Spleen (tissue), 11 donors: ENCODE results near the gene FRMD4B. TPM values are rescaled to one million over a fixed set of nuclear protein-coding genes. Genes with fewer than 3 reads are reported as not detected.

Source experiments
- DNase-seq: peaks from one replicate; pipeline ENCODE4 v3.0.0-alpha.2; 2020
- H3K27ac ChIP-seq, 8 donors: fragments of 200-600 bp; sonication (generic) in 7 of 8; 1 replicate in 4 of 8; 2 replicates in 4 of 8; pipeline versions ENCODE4 v1.5.0 to v1.8.0; 2016 to 2021; ENCODE audit warnings: inconsistent platforms in 4 of 8, mild to moderate bottlenecking in 4 of 8, moderate library complexity in 1 of 8
- H3K27me3 ChIP-seq, 7 donors: fragments of 200-600 bp; sonication (generic) in 6 of 7; replicated peaks in 1 of 7; 1 replicate in 4 of 7; 2 replicates in 3 of 7; pipeline versions ENCODE4 v1.5.0 to v1.8.0; 2016 to 2021; ENCODE audit warnings: inconsistent platforms in 3 of 7, mild to moderate bottlenecking in 1 of 7
- H3K36me3 ChIP-seq, 6 donors: fragments of 200-600 bp; sonication (generic) in 5 of 6; 1 replicate in 4 of 6; 2 replicates in 2 of 6; pipeline versions ENCODE4 v1.5.0 to v1.8.0; 2016 to 2021; ENCODE audit warnings: inconsistent platforms in 2 of 6
- H3K4me1 ChIP-seq, 6 donors: fragments of 200-600 bp; sonication (generic) in 5 of 6; 1 replicate in 3 of 6; 2 replicates in 3 of 6; pipeline versions ENCODE4 v1.5.0 to v1.8.0; 2016 to 2021; ENCODE audit warnings: inconsistent platforms in 3 of 6
- H3K4me3 ChIP-seq, 8 donors: fragments of 200-600 bp; sonication (generic) in 7 of 8; 1 replicate in 4 of 8; 2 replicates in 4 of 8; pipeline versions ENCODE4 v1.5.0 to v1.8.0; 2016 to 2021; ENCODE audit warnings: inconsistent platforms in 4 of 8, mild to moderate bottlenecking in 4 of 8, moderate library complexity in 2 of 8
- H3K9me3 ChIP-seq, 8 donors: fragments of 200-600 bp; sonication (generic) in 7 of 8; 1 replicate in 4 of 8; 2 replicates in 4 of 8; pipeline versions ENCODE4 v1.5.0 to v1.8.0; 2016 to 2021; ENCODE audit warnings: inconsistent platforms in 4 of 8
- CTCF ChIP-seq, 11 experiments: fragments of 200-600 bp in 7 of 11; fragments of 450-650 bp in 4 of 11; sonication (generic) in 4 of 11; IDR thresholded peaks in 8 of 11; conservative IDR thresholded peaks in 3 of 11; 1 replicate in 7 of 11; 2 replicates in 4 of 11; pipeline versions ENCODE4 v1.4.0 to v1.8.0; 2016 to 2021; ENCODE audit warnings: antibody characterized with exemption in 11 of 11, inconsistent platforms in 4 of 11, mild to moderate bottlenecking in 1 of 11
- POLR2A ChIP-seq, 3 donors: fragments of 450-650 bp; IDR thresholded peaks; one replicate each; pipeline ENCODE4 v1.5.1; 2017; ENCODE audit warnings: antibody characterized with exemption in 3 of 3, mild to moderate bottlenecking in 1 of 3
- POLR2AphosphoS5 ChIP-seq, 3 donors: sonication (generic); formaldehyde crosslinking; IDR thresholded peaks; one replicate each; pipeline ENCODE4 v1.5.1; 2017; ENCODE audit warnings: antibody characterized with exemption in 3 of 3
- WGBS, 5 donors: extraction: QIAGEN DNeasy Blood & Tissue Kit in 3 of 5; methylation state at CpG; one replicate each; pipeline versions ENCODE4 v1.1.5 to v1.1.7; 2013 to 2018; 5-methylcytosine and 5-hydroxymethylcytosine counted together
- intact Hi-C: fragments of 100-400 bp; cut with DNase I; formaldehyde crosslinking; loops from one replicate; pipeline ENCODE4 v1.15.0; 2023; ENCODE audit warnings: low total_unique reads
- polyA plus RNA-seq, 3 donors: library from polyadenylated mRNA; stranded (reverse); fragments of 200-250 nt; gene quantifications; one replicate each; pipeline ENCODE4 v1.2.1, GENCODE V29; 2013
- total RNA-seq, 7 donors: library from RNA; depleted of rRNA in 3 of 7; stranded (reverse); fragments of >200 nt in 3 of 7; fragmentation: NEBNext Ultra II Directional in 4 of 7; extraction: Animal tissue kit (Norgen Biotek cat#: 25700) in 4 of 7; gene quantifications; one replicate each; pipeline versions ENCODE4 v1.1.0 to v1.2.1, GENCODE V29; 2016 to 2021
- donor health status: healthy with polysubstance abuse.
- donor health status: DM: no; HTN: no; CAD: no; lungs with moderate emphysema.
- donor health status: DM: no; HTN: no; CAD: no.
- donor health status: Bipolar disorder and iron deficiency.
- donor health status: healthy.
- donor health status: DM: no; HTN: no; CAD: no.
- donor health status: DM: yes; HTN: yes; CAD: no.

FRMD4B gene
- total and polyA plus RNA-seq, 10 donors = 8.1 to 143 (median 112) TPM

GRCh38 chr3:69364354-69364753 is 21.5 kb downstream of the FRMD4B start:
- no peak for DNase-seq
- H3K36me3 ChIP-seq = no peaks in the 10 kb centered on the region
- H3K4me1 ChIP-seq = peaks cover 9 to 43% (median 29%) of the 10 kb centered on the region in 6 donors
- H3K9me3 ChIP-seq = peaks cover 0 to under 1% (median 0%) of the 10 kb centered on the region in 8 donors
- TF ChIP-seq POLR2AphosphoS5 (IDR thresholded peaks at IDR 0.05) = no peak
- no peak for TF ChIP-seq CTCF (IDR thresholded peaks at IDR 0.05 in 8 of 11, conservative IDR thresholded peaks at IDR 0.05 in 3 of 11)
- TF ChIP-seq POLR2A (IDR thresholded peaks at IDR 0.05) = no peak
- 87 to 96% (median 95%) methylated on average over 5 of the region's 5 CpGs for WGBS, 5 donors
- H3K27ac ChIP-seq = peak overlapping the region in 1 of 8 donors; percentile 36
- intact Hi-C loops = no loop called here
- no peaks in the 10 kb centered on the region for H3K27me3 ChIP-seq
- no peak overlapping the region for H3K4me3 ChIP-seq

GRCh38 chr3:69360690-69361089 is 25.2 kb downstream of the FRMD4B start:
- Histone ChIP-seq H3K4me1 (peaks cover 0 to 28% (median 13%) of the 10 kb centered on the region in 6 donors), H3K9me3 (peaks cover 0 to 10% (median 4%) of the 10 kb centered on the region in 8 donors), H3K4me3 (no peak overlapping the region), H3K27ac (peak overlapping the region in 2 of 8 donors; percentile 2 to 17), H3K27me3 (no peaks in the 10 kb centered on the region), H3K36me3 (no peaks in the 10 kb centered on the region)
- TF ChIP-seq POLR2A (IDR thresholded peaks at IDR 0.05) = no peak
- no peak for TF ChIP-seq CTCF (IDR thresholded peaks at IDR 0.05 in 8 of 11, conservative IDR thresholded peaks at IDR 0.05 in 3 of 11)
- TF ChIP-seq POLR2AphosphoS5 (IDR thresholded peaks at IDR 0.05) = no peak
- WGBS, 5 donors = 79 to 88% (median 81%) methylated on average over 2 of the region's 2 CpGs
- DNase-seq = no peak
- intact Hi-C loops = no loop called here

GRCh38 chr3:69359916-69360315 is 26.0 kb downstream of the FRMD4B start:
- Histone ChIP-seq H3K4me3 (no peak overlapping the region), H3K9me3 (peaks cover 0 to 10% (median 4%) of the 10 kb centered on the region in 8 donors), H3K27ac (peak overlapping the region in 3 of 8 donors; percentile 2 to 17 (median 11)), H3K36me3 (no peaks in the 10 kb centered on the region), H3K27me3 (no peaks in the 10 kb centered on the region), H3K4me1 (peaks cover 0 to 28% (median 12%) of the 10 kb centered on the region in 6 donors)
- TF ChIP-seq CTCF (IDR thresholded peaks at IDR 0.05 in 8 of 11, conservative IDR thresholded peaks at IDR 0.05 in 3 of 11) = no peak
- TF ChIP-seq POLR2A (IDR thresholded peaks at IDR 0.05) = no peak
- no peak for TF ChIP-seq POLR2AphosphoS5 (IDR thresholded peaks at IDR 0.05)
- intact Hi-C loops = no loop called here
- no peak for DNase-seq

- Histone ChIP-seq H3K4me3 (no peak overlapping the region), H3K9me3 (peaks cover 0 to 10% (median 4%) of the 10 kb centered on the region in 8 donors), H3K36me3 (no peaks in the 10 kb centered on the region), H3K27me3 (no peaks in the 10 kb centered on the region), H3K27ac (peak overlapping the region in 1 of 8 donors; percentile 17), H3K4me1 (peaks cover 0 to 25% (median 8%) of the 10 kb centered on the region in 6 donors)
- intact Hi-C loops = no loop called here
- TF ChIP-seq POLR2AphosphoS5 (IDR thresholded peaks at IDR 0.05) (no peak), POLR2A (IDR thresholded peaks at IDR 0.05) (no peak), CTCF (IDR thresholded peaks at IDR 0.05 in 8 of 11, conservative IDR thresholded peaks at IDR 0.05 in 3 of 11) (no peak)
- 73 to 90% (median 84%) methylated on average over 6 of the region's 6 CpGs for WGBS, 5 donors
- DNase-seq = no peak
These were observed 26.5 kb downstream of the FRMD4B start for GRCh38 chr3:69359339-69359893.
